Mesendoderm (in vitro differentiated cells): ENCODE results near the gene ZNF579.

Source experiments
- DNase-seq: peaks from one replicate; pipeline ENCODE4 v3.0.0; 2013
- H2AK5ac ChIP-seq: 2 replicates; pipeline ENCODE4 v1.6.1; 2013; ENCODE audit warnings: low read length, inconsistent platforms
- H2BK120ac ChIP-seq: 2 replicates; pipeline ENCODE4 v1.6.1; 2013; ENCODE audit warnings: low read depth, mild to moderate bottlenecking, low read length, moderate library complexity, mixed read lengths
- H2BK15ac ChIP-seq: replicated peaks from 2 replicates; pipeline ENCODE4 v1.6.1; 2013; ENCODE audit warnings: low read depth, mild to moderate bottlenecking, moderate library complexity
- H2BK5ac ChIP-seq: 2 replicates; pipeline ENCODE4 v1.6.1; 2013; ENCODE audit warnings: low read length, inconsistent platforms
- H3K18ac ChIP-seq: 2 replicates; pipeline ENCODE4 v1.6.1; 2013; ENCODE audit warnings: mild to moderate bottlenecking, low read length, mixed read lengths
- H3K23ac ChIP-seq: one replicate; pipeline ENCODE4 v1.6.1; 2013; ENCODE audit warnings: low read length
- H3K27ac ChIP-seq: 2 replicates; pipeline ENCODE4 v1.5.1; 2013; ENCODE audit warnings: low read depth, mild to moderate bottlenecking, inconsistent platforms, low read length, moderate library complexity
- H3K27me3 ChIP-seq: 2 replicates; pipeline ENCODE4 v1.6.1; 2013; ENCODE audit warnings: low read length, control low read depth, mild to moderate bottlenecking, inconsistent platforms; ENCODE audit not compliant: insufficient read depth, poor library complexity
- H3K36me3 ChIP-seq: 2 replicates; pipeline ENCODE4 v1.6.1; 2013; ENCODE audit warnings: low read length, inconsistent platforms; ENCODE audit not compliant: control insufficient read depth, insufficient read depth
- H3K4ac ChIP-seq: one replicate; pipeline ENCODE4 v1.6.1; 2013; ENCODE audit warnings: low read depth, mild to moderate bottlenecking, low read length, moderate library complexity
- H3K4me1 ChIP-seq: 2 replicates; pipeline ENCODE4 v1.6.1; 2013; ENCODE audit warnings: low read depth, low read length, inconsistent platforms; ENCODE audit not compliant: control insufficient read depth
- H3K4me2 ChIP-seq: 2 replicates; pipeline ENCODE4 v1.6.1; 2013; ENCODE audit warnings: low read length
- H3K4me3 ChIP-seq: 2 replicates; pipeline ENCODE4 v1.5.1; 2013; ENCODE audit warnings: mild to moderate bottlenecking, low read length
- H3K56ac ChIP-seq: one replicate; pipeline ENCODE4 v1.6.1; 2013; ENCODE audit warnings: low read length
- H3K79me1 ChIP-seq: 2 replicates; pipeline ENCODE4 v1.6.1; 2013; ENCODE audit warnings: low read length, inconsistent platforms
- H3K79me2 ChIP-seq: 2 replicates; pipeline ENCODE4 v1.6.1; 2013; ENCODE audit warnings: mild to moderate bottlenecking, low read length; ENCODE audit not compliant: control insufficient read depth, insufficient read depth
- H3K9ac ChIP-seq: 2 replicates; pipeline ENCODE4 v1.6.1; 2013; ENCODE audit warnings: low read length, inconsistent platforms
- H4K5ac ChIP-seq: one replicate; pipeline ENCODE4 v1.6.1; 2013; ENCODE audit warnings: low read length
- H4K8ac ChIP-seq: one replicate; pipeline ENCODE4 v1.6.1; 2013; ENCODE audit warnings: low read depth, mild to moderate bottlenecking, control low read depth, low read length, moderate library complexity
- WGBS: extraction: QIAGEN DNeasy Blood & Tissue Kit; methylation state at CpG from one replicate; pipeline ENCODE4 v1.1.7; 2013; ENCODE audit warnings: low lambda C conversion rate, missing lambda C conversion rate; ENCODE audit not compliant: insufficient coverage; ENCODE audit errors: extremely low coverage; 5-methylcytosine and 5-hydroxymethylcytosine counted together

Gene ZNF579

GRCh38 chr19:55614711-55615542, 34.3 kb upstream of the ZNF579 start:
- no peak for DNase-seq
- WGBS = no CpG with 5 or more reads among the region's 98 CpGs
- Histone ChIP-seq H3K36me3 (peaks cover 4% of the 10 kb centered on the region), H2AK5ac (no peak overlapping the region), H2BK5ac (no peak overlapping the region), H3K27ac (no peak overlapping the region), H3K79me1 (no peaks in the 10 kb centered on the region), H3K4me1 (no peaks in the 10 kb centered on the region), H3K9ac (no peak overlapping the region), H4K5ac (no peak overlapping the region), H3K56ac (no peak overlapping the region), H3K18ac (no peak overlapping the region), H3K27me3 (no peaks in the 10 kb centered on the region), H3K23ac (no peak overlapping the region), H3K79me2 (no peaks in the 10 kb centered on the region), H3K4ac (no peak overlapping the region), H3K4me2 (no peak overlapping the region), H2BK15ac (no peak overlapping the region), H2BK120ac (no peak overlapping the region), H3K4me3 (no peak overlapping the region), H4K8ac (no peak overlapping the region)

GRCh38 chr19:55613930-55614710, 33.5 kb upstream of the ZNF579 start:
- Histone ChIP-seq H3K4me1 (no peaks in the 10 kb centered on the region), H3K4ac (no peak overlapping the region), H3K79me2 (no peaks in the 10 kb centered on the region), H3K23ac (no peak overlapping the region), H2BK120ac (no peak overlapping the region), H2BK5ac (no peak overlapping the region), H3K27ac (no peak overlapping the region), H3K36me3 (peaks cover 4% of the 10 kb centered on the region), H4K5ac (no peak overlapping the region), H3K27me3 (no peaks in the 10 kb centered on the region), H2BK15ac (no peak overlapping the region), H3K9ac (no peak overlapping the region), H4K8ac (no peak overlapping the region), H3K18ac (no peak overlapping the region), H2AK5ac (no peak overlapping the region), H3K56ac (no peak overlapping the region), H3K79me1 (peaks cover 4% of the 10 kb centered on the region), H3K4me3 (no peak overlapping the region), H3K4me2 (no peak overlapping the region)
- no peak for DNase-seq
- 100% methylated on average over 4 of the region's 75 CpGs for WGBS

DNA sequence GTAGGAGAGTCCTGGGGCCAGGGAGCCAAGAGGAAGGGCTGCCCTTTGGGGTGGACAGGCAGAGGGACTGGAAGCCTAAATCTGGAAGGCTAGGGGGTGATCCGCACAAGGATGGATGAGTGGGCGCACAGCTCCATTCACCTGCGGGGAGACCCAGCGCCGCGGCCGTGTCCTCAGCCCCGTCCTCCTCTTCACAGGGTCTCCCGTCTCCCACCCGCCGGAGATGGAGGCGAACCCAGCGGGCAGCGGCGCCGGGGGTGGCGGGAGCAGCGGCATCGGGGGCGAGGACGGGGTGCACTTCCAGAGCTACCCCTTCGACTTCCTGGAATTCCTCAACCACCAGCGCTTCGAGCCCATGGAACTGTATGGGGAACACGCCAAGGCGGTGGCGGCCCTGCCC, 32.7 kb upstream of the ZNF579 start:
- H3K9ac ChIP-seq = no peak overlapping the region
- no peak overlapping the region for H2BK15ac ChIP-seq
- no peak overlapping the region for H3K23ac ChIP-seq
- no peak overlapping the region for H3K4ac ChIP-seq
- no peaks in the 10 kb centered on the region for H3K79me2 ChIP-seq
- no peak overlapping the region for H2BK5ac ChIP-seq
- no peak overlapping the region for H2BK120ac ChIP-seq
- no peak overlapping the region for H3K4me3 ChIP-seq
- no peak overlapping the region for H2AK5ac ChIP-seq
- no peak for DNase-seq
- no peak overlapping the region for H3K18ac ChIP-seq
- no peaks in the 10 kb centered on the region for H3K27me3 ChIP-seq
- no peak overlapping the region for H4K8ac ChIP-seq
- H3K79me1 ChIP-seq = peaks cover 4% of the 10 kb centered on the region
- no peak overlapping the region for H4K5ac ChIP-seq
- H3K4me1 ChIP-seq = no peaks in the 10 kb centered on the region
- no peak overlapping the region for H3K4me2 ChIP-seq
- H3K27ac ChIP-seq = no peak overlapping the region
- peaks cover 4% of the 10 kb centered on the region for H3K36me3 ChIP-seq
- WGBS = no CpG with 5 or more reads among the region's 27 CpGs
- no peak overlapping the region for H3K56ac ChIP-seq

DNA sequence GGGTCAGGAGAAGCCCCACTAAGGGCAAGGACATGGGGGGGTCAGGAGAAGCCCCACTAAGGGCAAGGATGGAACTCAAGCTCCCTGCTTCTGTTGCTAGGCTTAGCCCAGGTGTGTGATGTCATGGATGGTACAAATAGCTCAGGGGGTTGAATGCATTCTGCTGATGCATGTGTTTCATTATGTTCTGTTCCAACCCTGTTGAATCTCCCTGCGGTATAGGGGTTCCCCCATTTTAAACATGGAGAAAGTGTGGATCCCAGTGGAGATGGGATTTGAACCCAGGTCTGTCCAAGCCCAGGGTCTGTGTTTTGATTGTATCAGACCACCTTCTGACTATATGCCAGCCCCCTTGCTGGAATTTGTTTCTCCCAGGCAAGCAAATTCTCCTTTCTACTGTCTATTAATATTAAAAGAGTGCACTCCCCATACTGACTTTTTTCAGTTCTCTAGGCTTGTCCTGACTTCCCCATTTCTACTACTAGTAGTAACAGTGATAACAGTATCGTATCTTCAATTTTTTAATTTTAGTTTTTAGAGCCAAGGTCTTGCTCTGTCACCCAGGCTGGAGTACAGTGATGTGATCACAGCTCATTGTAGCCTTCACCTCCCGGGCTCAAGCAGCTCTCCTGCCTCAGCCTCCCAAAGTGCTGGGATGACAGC, 31.5 kb upstream of the ZNF579 start:
- Histone ChIP-seq H3K23ac (no peak overlapping the region), H4K5ac (no peak overlapping the region), H3K4ac (no peak overlapping the region), H3K79me2 (no peaks in the 10 kb centered on the region), H3K4me3 (no peak overlapping the region), H3K9ac (no peak overlapping the region), H3K56ac (no peak overlapping the region), H2BK5ac (no peak overlapping the region), H3K36me3 (peaks cover 2% of the 10 kb centered on the region), H3K18ac (no peak overlapping the region), H2BK15ac (no peak overlapping the region), H2BK120ac (no peak overlapping the region), H3K27ac (no peak overlapping the region), H3K4me1 (no peaks in the 10 kb centered on the region), H3K79me1 (peaks cover 10% of the 10 kb centered on the region), H3K4me2 (no peak overlapping the region), H2AK5ac (no peak overlapping the region), H4K8ac (no peak overlapping the region), H3K27me3 (no peaks in the 10 kb centered on the region)
- WGBS = no CpG with 5 or more reads among the region's 3 CpGs
- DNase-seq = no peak

GRCh38 chr19:55611300-55611982, 30.8 kb upstream of the ZNF579 start:
- H2AK5ac ChIP-seq = no peak overlapping the region
- peaks cover 4% of the 10 kb centered on the region for H3K4me1 ChIP-seq
- no peaks in the 10 kb centered on the region for H3K27me3 ChIP-seq
- no peak overlapping the region for H2BK5ac ChIP-seq
- H3K36me3 ChIP-seq = peaks cover 2% of the 10 kb centered on the region
- H3K79me1 ChIP-seq = peaks cover 16% of the 10 kb centered on the region
- no peak overlapping the region for H2BK120ac ChIP-seq
- H4K5ac ChIP-seq = no peak overlapping the region
- H4K8ac ChIP-seq = no peak overlapping the region
- no peak overlapping the region for H3K4me3 ChIP-seq
- no peak overlapping the region for H3K4ac ChIP-seq
- no CpG with 5 or more reads among the region's 15 CpGs for WGBS
- no peak overlapping the region for H3K27ac ChIP-seq
- H3K9ac ChIP-seq = no peak overlapping the region
- DNase-seq = no peak
- H2BK15ac ChIP-seq = no peak overlapping the region
- H3K56ac ChIP-seq = no peak overlapping the region
- H3K23ac ChIP-seq = no peak overlapping the region
- H3K79me2 ChIP-seq = peaks cover 2% of the 10 kb centered on the region
- H3K18ac ChIP-seq = no peak overlapping the region
- no peak overlapping the region for H3K4me2 ChIP-seq
